ENCODE measurements around the gene FGFBP1. TPM values are rescaled to one million over a fixed set of nuclear protein-coding genes. Genes with fewer than 3 reads are reported as not detected.
A peak's percentile ranks its signal among the peaks of the same experiment; 100 is the strongest.

FGFBP1 gene
- total RNA-seq, 1 experiment from 2014 or later, result 30.8 TPM

DNA sequence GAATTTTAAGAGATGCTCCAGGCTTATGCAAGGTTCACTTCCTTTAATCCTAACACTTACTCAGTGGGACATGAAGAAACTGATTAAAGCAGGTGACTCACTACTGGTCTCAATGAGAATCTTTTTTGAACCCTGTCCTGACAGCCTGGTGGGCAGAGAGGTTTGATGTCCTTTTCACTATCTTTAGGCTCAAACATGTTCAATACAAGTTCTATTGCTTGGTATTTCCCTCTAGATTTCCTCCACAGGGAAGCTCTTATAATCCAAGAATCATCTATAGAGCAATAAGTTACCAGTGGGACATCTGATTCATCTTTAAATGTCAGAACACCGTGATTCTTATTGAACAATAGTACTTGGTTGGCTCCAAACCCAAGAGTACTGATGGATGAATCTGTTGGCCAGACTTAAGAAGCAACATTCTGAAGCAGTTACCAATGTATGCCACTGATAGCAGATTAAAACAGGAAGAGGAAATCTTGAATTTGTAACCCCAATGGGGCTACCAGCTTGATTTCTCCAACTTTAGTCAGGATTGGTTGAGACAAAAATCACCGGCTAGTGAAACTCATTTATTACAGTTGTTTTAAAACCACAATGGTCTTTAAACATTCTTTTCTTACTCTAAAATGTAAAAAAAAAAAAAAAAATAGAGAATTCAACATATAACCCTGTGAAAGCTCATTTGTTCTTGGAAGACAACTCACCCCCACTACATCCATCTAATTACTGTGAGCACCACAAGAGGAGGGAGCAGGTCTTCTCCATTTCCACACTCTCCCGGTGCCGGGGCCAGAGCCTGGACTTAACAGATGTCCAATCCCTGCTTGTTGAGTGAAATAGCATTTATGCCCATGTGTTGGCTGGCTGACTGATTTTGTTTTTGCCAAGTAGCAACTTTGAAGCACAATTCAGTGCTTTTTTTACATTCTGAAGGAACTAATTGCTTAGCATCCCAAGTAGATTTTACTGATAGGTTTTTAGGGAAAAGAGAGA lies 43.3 kb downstream of the FGFBP1 start:
- DNase-seq, result no peak
- Histone ChIP-seq H3K27me3 (ENCODE audit: insufficient read depth, low read depth) (no peaks in the 10 kb centered on the region), H3F3A (ENCODE audit: insufficient read depth, low read depth) (peaks cover 8% of the 10 kb centered on the region), H4K20me1 (ENCODE audit: insufficient read depth) (no peaks in the 10 kb centered on the region), H3K27ac (0 out of 2 replicates have a peak overlapping the region, but pooled peaks have one; percentile 24), H2AFZ (no peak overlapping the region), H3K4me2 (no peak overlapping the region), H3K9me3 (ENCODE audit: insufficient read depth, low read depth) (peaks cover 8% of the 10 kb centered on the region; the same call in 1 of the 2 replicates), H3K4me3 (no peak overlapping the region), H3K9me2 (ENCODE audit: insufficient read depth) (no peaks in the 10 kb centered on the region), H3K36me3 (ENCODE audit: low read depth) (no peaks in the 10 kb centered on the region), H3K79me2 (ENCODE audit: low read depth) (no peaks in the 10 kb centered on the region), H3K4me1 (replicated peaks; ENCODE audit: insufficient read depth) (peaks cover 22% of the 10 kb centered on the region)
- POLR2A ChIA-PET (ENCODE audit: unreplicated experiment), result interaction anchor here (0.6 kb wide), 1 partner anchor 26 kb away, joined by 3 read pairs; no protein-coding TSS in a partner anchor
- intact Hi-C loops (cut with micrococcal nuclease; ENCODE audit: unreplicated experiment), result loop anchor here (1.0 kb wide), 2 partner anchors 11 to 26 kb away; no protein-coding TSS in a partner anchor
- CTCF ChIA-PET, result interaction anchor here (0.6 kb wide), 1 partner anchor 1026 kb away, joined by 6 read pairs; no protein-coding TSS in a partner anchor
- BruUV-seq (replicated peaks), result no TSS peak
- TF ChIP-seq, protein P1, sequence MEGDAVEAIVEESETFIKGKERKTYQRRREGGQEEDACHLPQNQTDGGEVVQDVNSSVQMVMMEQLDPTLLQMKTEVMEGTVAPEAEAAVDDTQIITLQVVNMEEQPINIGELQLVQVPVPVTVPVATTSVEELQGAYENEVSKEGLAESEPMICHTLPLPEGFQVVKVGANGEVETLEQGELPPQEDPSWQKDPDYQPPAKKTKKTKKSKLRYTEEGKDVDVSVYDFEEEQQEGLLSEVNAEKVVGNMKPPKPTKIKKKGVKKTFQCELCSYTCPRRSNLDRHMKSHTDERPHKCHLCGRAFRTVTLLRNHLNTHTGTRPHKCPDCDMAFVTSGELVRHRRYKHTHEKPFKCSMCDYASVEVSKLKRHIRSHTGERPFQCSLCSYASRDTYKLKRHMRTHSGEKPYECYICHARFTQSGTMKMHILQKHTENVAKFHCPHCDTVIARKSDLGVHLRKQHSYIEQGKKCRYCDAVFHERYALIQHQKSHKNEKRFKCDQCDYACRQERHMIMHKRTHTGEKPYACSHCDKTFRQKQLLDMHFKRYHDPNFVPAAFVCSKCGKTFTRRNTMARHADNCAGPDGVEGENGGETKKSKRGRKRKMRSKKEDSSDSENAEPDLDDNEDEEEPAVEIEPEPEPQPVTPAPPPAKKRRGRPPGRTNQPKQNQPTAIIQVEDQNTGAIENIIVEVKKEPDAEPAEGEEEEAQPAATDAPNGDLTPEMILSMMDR (conservative IDR thresholded peaks at IDR 0.05), result no peak
- TF ChIP-seq EZH2 (IDR thresholded peaks at IDR 0.05; ENCODE audit: low read depth), result no peak

DNA sequence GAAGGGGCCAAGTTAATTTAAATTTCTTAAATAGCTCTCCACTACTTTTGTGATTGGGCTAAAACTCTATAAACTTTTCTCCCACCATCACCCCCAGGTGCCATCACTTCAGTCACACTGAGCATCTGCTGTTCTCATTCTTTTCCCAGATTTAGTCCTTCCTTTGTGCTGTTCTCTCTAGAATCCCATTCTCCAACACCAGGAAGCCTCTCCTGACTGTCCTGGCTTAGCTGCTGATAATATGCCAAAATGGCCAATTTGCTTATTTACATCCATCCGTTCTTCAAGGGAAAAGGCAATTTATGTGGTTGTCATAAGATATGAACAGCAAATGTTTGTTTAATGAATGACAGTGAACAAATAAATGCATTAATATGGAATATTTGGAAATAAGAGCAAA lies 44.1 kb downstream of the FGFBP1 start:
- no peak for DNase-seq
- Histone ChIP-seq H3K36me3 (ENCODE audit: low read depth) (no peaks in the 10 kb centered on the region), H3K4me3 (no peak overlapping the region), H3K9me3 (ENCODE audit: insufficient read depth, low read depth) (peaks cover 8% of the 10 kb centered on the region; the same call in 1 of the 2 replicates), H3K4me1 (replicated peaks; ENCODE audit: insufficient read depth) (peaks cover 22% of the 10 kb centered on the region), H3K27ac (peak overlapping the region; percentile 61), H3K27me3 (ENCODE audit: insufficient read depth, low read depth) (no peaks in the 10 kb centered on the region), H2AFZ (no peak overlapping the region), H3K9me2 (ENCODE audit: insufficient read depth) (no peaks in the 10 kb centered on the region), H3K79me2 (ENCODE audit: low read depth) (no peaks in the 10 kb centered on the region), H3F3A (ENCODE audit: insufficient read depth, low read depth) (peaks cover 8% of the 10 kb centered on the region), H4K20me1 (ENCODE audit: insufficient read depth) (no peaks in the 10 kb centered on the region), H3K4me2 (0 out of 2 replicates have a peak overlapping the region, but pooled peaks have one; percentile 3)
- CTCF ChIA-PET, result interaction anchor here (0.6 kb wide), 1 partner anchor 11 kb away, joined by 4 read pairs; no protein-coding TSS in a partner anchor
- POLR2A ChIA-PET (ENCODE audit: unreplicated experiment), result interaction anchor here (0.6 kb wide), 2 partner anchors 27 to 45 kb away, joined by 3 to 5 read pairs; no protein-coding TSS in a partner anchor
- BruUV-seq (replicated peaks), result TSS peak; percentile 78
- TF ChIP-seq EZH2 (IDR thresholded peaks at IDR 0.05; ENCODE audit: low read depth), result no peak
- TF ChIP-seq, protein P1 (conservative IDR thresholded peaks at IDR 0.05), result no peak
- intact Hi-C loops (cut with micrococcal nuclease; ENCODE audit: unreplicated experiment), result loop anchor here (1.0 kb wide), 2 partner anchors 12 to 27 kb away; no protein-coding TSS in a partner anchor

DNA sequence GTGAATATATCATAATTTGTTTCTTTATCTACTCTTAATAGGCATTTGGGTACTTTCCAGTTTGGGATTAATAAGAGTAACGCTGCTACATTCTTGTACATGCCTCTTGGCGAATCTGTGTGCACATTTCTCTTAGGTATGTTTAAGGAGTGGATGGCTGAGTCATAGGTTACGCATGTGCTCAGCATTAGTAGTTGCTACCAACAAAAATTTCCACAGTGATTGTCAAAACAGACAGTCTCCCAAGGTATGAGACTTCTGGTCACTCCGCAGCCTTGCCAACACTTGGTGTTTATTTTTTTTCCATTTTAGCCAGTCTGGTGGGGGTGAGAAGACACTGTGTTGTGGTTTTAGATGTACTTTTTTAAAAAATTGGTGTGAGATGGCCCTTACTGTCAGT lies 44.6 kb downstream of the FGFBP1 start:
- Histone ChIP-seq H3K4me2 (0 out of 2 replicates have a peak overlapping the region, but pooled peaks have one; percentile 3), H4K20me1 (ENCODE audit: insufficient read depth) (no peaks in the 10 kb centered on the region), H2AFZ (no peak overlapping the region), H3K9me3 (ENCODE audit: insufficient read depth, low read depth) (peaks cover 8% of the 10 kb centered on the region; the same call in 1 of the 2 replicates), H3K79me2 (ENCODE audit: low read depth) (no peaks in the 10 kb centered on the region), H3K27me3 (ENCODE audit: insufficient read depth, low read depth) (no peaks in the 10 kb centered on the region), H3F3A (ENCODE audit: insufficient read depth, low read depth) (peaks cover 8% of the 10 kb centered on the region), H3K27ac (peak overlapping the region; percentile 61), H3K4me1 (replicated peaks; ENCODE audit: insufficient read depth) (peaks cover 22% of the 10 kb centered on the region), H3K4me3 (no peak overlapping the region), H3K36me3 (ENCODE audit: low read depth) (no peaks in the 10 kb centered on the region), H3K9me2 (ENCODE audit: insufficient read depth) (no peaks in the 10 kb centered on the region)
- POLR2A ChIA-PET (ENCODE audit: unreplicated experiment), result interaction anchor here (0.6 kb wide), 2 partner anchors 27 to 44 kb away, joined by 3 to 5 read pairs; no protein-coding TSS in a partner anchor
- intact Hi-C loops (cut with micrococcal nuclease; ENCODE audit: unreplicated experiment), result loop anchor here (1.0 kb wide), 2 partner anchors 12 to 27 kb away; no protein-coding TSS in a partner anchor
- no TSS peak for BruUV-seq (replicated peaks)
- DNase-seq, result peak; percentile 52 to 92
- no peak for TF ChIP-seq EZH2 (IDR thresholded peaks at IDR 0.05; ENCODE audit: low read depth)
- TF ChIP-seq, protein P1 (conservative IDR thresholded peaks at IDR 0.05), result no peak
- CTCF ChIA-PET, result interaction anchor here (0.6 kb wide), 1 partner anchor 12 kb away, joined by 4 read pairs; no protein-coding TSS in a partner anchor
